ENCODE measurements around the gene TNFRSF25.

The TNFRSF25 gene

DNA sequence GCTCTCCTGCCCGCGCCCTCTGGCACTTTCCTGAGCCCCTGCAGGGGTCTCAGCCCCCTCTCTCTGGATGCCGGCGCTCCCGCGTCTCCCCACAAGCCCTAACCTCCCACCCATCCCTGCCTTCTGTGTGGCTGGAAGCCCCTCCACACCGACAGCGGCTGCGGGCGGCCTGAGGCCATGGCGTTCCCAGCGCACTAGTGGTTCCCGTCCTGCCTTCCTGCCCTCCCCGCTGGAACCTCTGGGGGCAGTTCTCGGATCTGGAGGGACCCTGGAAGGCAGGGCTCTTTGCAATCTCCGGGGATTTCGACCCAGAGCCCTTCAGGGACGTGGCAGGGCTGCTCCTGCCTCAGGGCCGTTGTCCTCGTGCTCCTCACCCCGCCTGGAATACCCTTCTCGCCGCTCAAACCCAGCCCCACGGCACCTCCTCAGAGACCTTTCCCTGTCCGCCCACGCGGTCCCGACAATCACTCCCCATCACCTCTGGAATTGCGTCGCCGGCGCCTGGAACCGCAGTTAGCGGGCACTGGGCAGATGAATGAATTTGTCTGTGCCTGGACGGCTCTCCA, 41.9 kb downstream of the TNFRSF25 start:
- no peak for DNase-seq (ENCODE audit: extremely low read depth, insufficient read length)
- TF ChIP-seq, protein P1, sequence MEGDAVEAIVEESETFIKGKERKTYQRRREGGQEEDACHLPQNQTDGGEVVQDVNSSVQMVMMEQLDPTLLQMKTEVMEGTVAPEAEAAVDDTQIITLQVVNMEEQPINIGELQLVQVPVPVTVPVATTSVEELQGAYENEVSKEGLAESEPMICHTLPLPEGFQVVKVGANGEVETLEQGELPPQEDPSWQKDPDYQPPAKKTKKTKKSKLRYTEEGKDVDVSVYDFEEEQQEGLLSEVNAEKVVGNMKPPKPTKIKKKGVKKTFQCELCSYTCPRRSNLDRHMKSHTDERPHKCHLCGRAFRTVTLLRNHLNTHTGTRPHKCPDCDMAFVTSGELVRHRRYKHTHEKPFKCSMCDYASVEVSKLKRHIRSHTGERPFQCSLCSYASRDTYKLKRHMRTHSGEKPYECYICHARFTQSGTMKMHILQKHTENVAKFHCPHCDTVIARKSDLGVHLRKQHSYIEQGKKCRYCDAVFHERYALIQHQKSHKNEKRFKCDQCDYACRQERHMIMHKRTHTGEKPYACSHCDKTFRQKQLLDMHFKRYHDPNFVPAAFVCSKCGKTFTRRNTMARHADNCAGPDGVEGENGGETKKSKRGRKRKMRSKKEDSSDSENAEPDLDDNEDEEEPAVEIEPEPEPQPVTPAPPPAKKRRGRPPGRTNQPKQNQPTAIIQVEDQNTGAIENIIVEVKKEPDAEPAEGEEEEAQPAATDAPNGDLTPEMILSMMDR (IDR thresholded peaks at IDR 0.05; ENCODE audit: insufficient read depth, low read length, poor library complexity, severe bottlenecking) = no peak
- Histone ChIP-seq H3K27me3 (replicated peaks; ENCODE audit: control insufficient read depth, insufficient read depth, low read length) (peaks cover 6% of the 10 kb centered on the region), H3K4me3 (replicated peaks; ENCODE audit: low read depth, low read length) (no peak overlapping the region), H3K36me3 (ENCODE audit: control insufficient read depth, insufficient read depth, low read length) (no peaks in the 10 kb centered on the region)

DNA sequence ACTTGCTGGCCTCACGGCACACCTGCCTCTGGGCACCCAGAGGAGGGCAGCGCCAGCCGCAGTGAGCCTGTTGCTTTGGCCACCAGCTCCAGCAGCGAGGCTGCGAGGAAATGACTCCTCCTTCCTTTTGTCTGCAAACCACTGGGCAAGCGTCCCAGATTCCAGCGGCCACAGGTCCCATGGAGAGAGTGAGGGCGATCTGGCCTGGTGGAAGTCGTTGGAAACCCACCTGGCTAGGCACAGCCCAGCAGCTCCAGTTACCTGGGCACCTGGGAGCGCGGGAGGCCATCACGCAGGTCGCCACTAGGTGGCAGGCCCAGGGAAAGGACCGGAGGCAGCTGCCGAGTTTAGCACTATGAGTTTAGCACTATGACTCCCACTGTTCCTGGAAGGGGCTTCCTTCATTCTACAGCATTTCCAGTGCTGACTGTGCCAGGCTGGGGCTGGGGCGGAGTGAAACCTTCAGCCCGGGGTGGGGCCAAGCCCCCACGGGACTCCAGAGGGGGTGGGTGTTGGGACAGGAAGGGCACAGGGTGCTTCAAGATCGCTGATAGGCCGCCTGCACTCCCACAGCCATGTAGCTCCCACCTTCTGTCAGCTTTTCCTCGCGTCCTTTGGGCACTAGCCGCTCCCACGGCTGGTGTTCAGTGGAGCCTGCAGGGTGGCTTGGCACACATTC, 42.5 kb downstream of the TNFRSF25 start:
- no peaks in the 10 kb centered on the region for H3K36me3 ChIP-seq (ENCODE audit: control insufficient read depth, insufficient read depth, low read length)
- H3K4me3 ChIP-seq (replicated peaks; ENCODE audit: low read depth, low read length) = no peak overlapping the region
- TF ChIP-seq, protein P1 (IDR thresholded peaks at IDR 0.05; ENCODE audit: insufficient read depth, low read length, poor library complexity, severe bottlenecking) = peak; percentile 96
- peak; percentile 58 for DNase-seq (ENCODE audit: extremely low read depth, insufficient read length)
- peaks cover 6% of the 10 kb centered on the region for H3K27me3 ChIP-seq (replicated peaks; ENCODE audit: control insufficient read depth, insufficient read depth, low read length)

GRCh38 chr1:6421266-6421665, 44.7 kb downstream of the TNFRSF25 start:
- DNase-seq (ENCODE audit: extremely low read depth, insufficient read length) = no peak
- TF ChIP-seq, protein P1 (IDR thresholded peaks at IDR 0.05; ENCODE audit: insufficient read depth, low read length, poor library complexity, severe bottlenecking) = no peak
- H3K27me3 ChIP-seq (replicated peaks; ENCODE audit: control insufficient read depth, insufficient read depth, low read length) = peaks cover 6% of the 10 kb centered on the region
- H3K36me3 ChIP-seq (ENCODE audit: control insufficient read depth, insufficient read depth, low read length) = no peaks in the 10 kb centered on the region
- H3K4me3 ChIP-seq (replicated peaks; ENCODE audit: low read depth, low read length) = no peak overlapping the region

DNA sequence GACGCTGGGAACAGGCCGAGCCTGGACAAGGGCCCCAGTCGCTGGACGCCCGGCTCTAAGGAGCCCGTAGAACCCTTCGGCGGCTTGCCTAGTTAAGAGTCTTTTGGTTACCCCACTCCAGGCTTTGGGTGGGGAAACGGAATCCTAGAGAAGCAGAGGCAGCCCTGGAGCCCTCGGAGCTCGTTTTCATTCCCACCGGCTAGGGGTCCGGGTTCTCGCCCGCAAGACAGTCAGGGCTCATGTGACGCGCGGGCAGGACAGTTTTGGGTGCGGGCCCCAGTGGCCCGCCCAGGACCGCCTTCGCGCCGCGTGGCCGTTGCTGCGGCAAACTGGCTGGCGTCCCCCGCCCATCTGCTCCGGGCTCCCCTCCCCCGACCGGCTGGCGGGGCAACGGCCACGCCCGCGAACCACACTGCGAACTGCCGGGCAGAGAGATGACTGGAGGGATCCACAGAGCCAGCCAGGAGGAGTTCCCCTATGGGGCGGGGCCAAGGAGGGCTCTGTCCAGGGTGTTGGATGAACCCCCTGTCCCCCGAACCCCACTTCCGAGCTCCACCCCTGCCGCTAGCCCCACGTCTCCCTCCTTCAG, 45.4 kb downstream of the TNFRSF25 start:
- H3K4me3 ChIP-seq (replicated peaks; ENCODE audit: low read depth, low read length) = no peak overlapping the region
- H3K27me3 ChIP-seq (replicated peaks; ENCODE audit: control insufficient read depth, insufficient read depth, low read length) = peaks cover 6% of the 10 kb centered on the region
- TF ChIP-seq, protein P1 (IDR thresholded peaks at IDR 0.05; ENCODE audit: insufficient read depth, low read length, poor library complexity, severe bottlenecking) = no peak
- H3K36me3 ChIP-seq (ENCODE audit: control insufficient read depth, insufficient read depth, low read length) = no peaks in the 10 kb centered on the region
- no peak for DNase-seq (ENCODE audit: extremely low read depth, insufficient read length)

DNA sequence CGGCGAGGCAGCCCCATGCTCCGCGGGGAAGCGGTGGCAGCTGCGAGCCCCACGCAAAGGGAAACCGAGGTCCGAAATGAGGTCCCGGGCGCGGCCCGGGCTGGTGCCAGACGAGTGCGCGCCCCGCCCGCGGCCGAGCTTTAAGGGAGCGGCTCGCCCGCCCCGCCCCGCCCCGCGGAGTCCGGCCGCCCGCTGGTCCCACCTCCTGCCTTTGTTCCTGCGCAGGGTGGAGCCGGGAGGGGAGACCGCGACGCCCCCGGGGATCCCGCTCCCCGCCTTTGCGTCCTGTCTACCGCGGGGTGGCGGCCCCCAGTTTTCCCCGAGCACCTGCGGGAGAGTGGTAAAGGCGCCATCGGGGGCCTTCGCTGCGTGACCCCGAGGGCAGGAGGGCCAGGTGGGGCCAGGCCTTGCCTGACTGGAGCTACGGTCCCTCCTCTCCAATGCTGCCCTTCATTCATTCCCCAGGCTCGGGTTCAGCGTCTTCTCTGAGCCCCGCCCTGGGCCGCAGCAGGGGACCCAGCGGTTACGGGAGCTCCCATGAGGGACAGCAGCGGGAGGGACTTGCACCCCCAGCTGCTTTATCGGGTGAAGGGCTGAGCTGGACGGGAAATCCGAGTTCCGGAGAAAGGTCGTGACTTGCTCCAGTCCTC, 46.0 kb downstream of the TNFRSF25 start, which contains the start of gene HES2:
TSS of gene HES2 (minus strand) at position 116 of the 650 bp plus-strand sequence. CDS start at position 17, 99 bp downstream.
- Histone ChIP-seq H3K36me3 (ENCODE audit: control insufficient read depth, insufficient read depth, low read length) (no peaks in the 10 kb centered on the region), H3K4me3 (replicated peaks; ENCODE audit: low read depth, low read length) (peak within 1 kb of the TSS; percentile 53), H3K27me3 (replicated peaks; ENCODE audit: control insufficient read depth, insufficient read depth, low read length) (peaks cover 6% of the 10 kb centered on the region)
- TF ChIP-seq, protein P1 (IDR thresholded peaks at IDR 0.05; ENCODE audit: insufficient read depth, low read length, poor library complexity, severe bottlenecking) = no peak
- DNase-seq (ENCODE audit: extremely low read depth, insufficient read length) = no peak

All from GM06990 (cell line).